HG02588 (cell line): Measurements from ENCODE around the gene RIC8A.
A peak's percentile ranks its signal among the peaks of the same experiment; 100 is the strongest.
"Not testable (repeated sequence)": the region's sequence is repeated elsewhere in the genome, so short reads cannot be mapped to it uniquely, and the experiment has no call there.

Experiments used
- ATAC-seq: cut with Tn5 transposase; IDR thresholded peaks from one replicate; pipeline ENCODE4 v1.9.1; 2021; ENCODE audit warnings: mild to moderate bottlenecking, moderate library complexity; ENCODE audit not compliant: unreplicated experiment

RIC8A gene

DNA sequence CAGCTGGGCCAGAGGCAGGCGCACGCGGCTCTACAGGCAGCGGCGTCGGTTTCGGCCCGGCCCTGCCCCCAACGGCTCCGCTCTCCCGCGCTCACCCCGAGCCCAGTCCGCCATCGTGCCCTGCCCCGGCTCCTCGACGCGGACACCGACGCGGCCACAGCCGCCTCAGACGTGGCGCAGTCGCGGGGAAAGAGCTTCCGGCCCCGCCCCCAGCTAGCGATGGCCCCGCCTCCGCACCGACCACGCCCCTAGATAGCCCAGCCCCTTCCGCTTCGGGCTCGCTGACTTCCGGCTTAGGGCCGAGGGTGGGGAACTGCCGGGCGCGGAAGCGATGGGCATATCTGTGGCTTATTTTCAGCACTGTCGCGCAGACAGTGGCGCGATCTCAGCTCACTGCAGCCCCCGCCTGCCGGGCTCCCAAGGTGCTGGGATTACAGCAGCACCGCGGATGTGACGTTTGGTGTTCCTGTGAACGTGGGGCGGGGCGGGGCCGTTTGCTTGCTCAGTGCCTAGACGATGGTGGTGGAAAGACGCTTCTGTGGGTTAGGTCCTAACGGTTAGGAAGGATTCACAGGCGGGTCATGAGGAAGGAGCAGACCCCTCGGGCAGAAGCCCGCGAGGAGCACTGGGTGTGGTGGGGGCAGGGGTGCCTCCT lies at the start of gene RIC8A, which contains the start of gene BET1L:
Gene RIC8A (plus strand): TSS at position 501 of the 655 bp plus-strand sequence. CDS start 1,147 bp downstream, outside the sequence.
Gene BET1L (minus strand): TSS at position 192 of the 655 bp plus-strand sequence. CDS start 78 bp downstream, at position 114.
- peak; percentile 68 for ATAC-seq

DNA sequence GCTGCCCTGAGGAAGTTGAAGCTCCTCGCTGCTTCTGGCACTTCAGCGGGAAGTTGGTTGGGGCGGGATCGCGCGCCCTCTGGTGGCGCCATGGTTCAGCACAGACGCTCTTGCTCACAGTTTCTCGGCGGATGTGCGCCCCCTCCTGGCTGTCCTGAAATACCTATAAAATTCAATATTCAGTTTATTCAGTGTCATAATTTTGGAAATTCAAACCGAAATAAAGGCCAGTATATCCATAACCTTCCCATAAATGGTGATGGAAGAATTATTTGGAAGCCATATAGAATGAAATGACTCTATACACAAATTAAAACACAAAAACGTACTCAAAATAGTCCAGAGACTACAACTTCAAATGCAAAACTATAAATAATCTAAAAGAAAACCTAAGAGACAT lies 27.3 kb upstream of the RIC8A start:
- ATAC-seq: not testable (repeated sequence)

GRCh38 chr11:189200-189783 lies 18.2 kb upstream of the RIC8A start:
- ATAC-seq: not testable (repeated sequence)

DNA sequence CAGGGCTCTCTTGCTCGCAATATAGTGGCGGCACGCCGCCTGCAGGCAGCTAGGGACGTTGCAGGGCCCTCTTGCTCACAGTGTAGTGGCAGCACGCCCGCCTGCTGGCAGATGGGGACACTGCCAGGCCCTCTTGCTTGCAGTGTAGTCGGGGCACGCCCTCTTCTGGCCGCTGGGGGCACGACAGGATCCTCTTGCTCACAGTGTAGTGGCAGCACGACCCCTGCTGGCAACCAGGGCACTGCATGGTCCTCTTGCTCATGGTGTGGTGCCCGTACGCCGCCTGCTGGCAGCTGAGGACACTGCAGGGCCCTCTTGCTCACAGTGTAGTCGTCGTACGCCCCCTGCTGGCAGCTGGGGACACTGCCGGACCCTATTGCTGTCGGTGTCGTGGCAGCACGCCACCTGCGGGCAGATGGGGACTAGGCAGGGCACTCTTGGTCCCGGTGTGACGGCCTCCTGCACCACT lies 17.6 kb upstream of the RIC8A start:
- peak; percentile 67 for ATAC-seq

DNA sequence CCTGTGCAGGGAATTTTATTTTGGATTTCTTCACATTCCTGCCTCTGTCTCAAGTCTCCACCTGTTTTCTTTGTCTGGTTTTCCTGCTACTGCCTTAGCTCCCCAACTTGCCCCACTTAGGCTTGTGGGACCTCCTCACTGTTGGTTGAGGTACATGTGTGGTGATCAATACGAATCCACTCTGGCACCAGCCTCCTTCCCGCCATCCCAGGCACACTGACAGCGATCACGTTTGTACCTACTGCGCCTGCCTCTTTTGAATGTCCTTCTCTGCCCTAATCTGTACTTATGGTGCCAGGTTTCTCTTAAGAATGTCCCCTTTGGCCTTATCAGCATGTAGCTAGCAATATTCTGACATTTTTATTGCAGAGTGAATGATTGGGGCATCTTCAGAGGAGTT lies 17.0 kb upstream of the RIC8A start:
- not testable (repeated sequence) for ATAC-seq

DNA sequence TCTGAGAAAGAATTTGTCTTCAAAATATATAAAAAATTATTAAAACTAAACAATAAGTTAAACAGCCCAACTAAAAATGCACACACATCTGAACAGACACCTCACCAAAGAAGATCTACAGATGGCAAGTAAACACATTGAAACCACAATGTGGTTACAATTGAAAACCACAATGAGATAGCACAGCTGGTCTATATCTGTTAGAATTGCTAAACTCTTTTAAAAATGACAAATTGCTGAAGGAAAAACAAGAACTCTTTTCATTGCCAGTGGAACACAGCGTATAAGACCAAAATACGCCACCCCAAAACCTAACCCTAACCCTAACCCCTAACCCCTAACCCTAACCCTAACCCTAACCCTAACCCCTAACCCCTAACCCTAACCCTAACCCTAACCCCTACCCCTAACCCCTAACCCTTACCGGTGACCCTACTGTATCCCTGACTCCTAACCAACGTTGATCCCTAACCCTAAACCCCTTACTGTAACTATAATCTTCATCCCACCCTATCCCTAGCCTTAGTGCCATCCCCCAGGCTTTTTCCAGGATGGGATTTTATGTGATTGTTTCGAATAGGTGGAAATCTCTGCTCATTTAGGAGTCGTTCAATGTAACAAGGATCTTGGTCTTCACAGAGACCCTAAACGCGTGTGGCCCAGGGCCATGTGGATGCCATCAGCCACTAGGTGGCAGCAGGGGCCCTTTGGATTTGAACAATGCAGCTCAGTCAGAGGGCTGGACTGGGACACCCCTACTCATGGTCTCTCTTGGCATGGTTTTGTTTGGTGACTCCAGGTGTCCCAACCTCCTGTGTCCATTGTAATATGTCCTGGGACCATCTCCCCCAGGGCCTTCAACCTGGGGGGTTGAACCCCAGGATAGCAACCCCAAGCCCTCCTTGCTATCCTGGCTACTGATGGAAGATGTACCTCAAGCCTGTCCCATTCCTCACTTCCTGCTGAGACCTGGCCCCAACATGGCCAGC lies 15.7 kb upstream of the RIC8A start:
- not testable (repeated sequence) for ATAC-seq

GRCh38 chr11:192674-193128 lies 14.8 kb upstream of the RIC8A start, which contains the start of gene SCGB1C1:
SCGB1C1 (plus strand) TSS chr11:193078; CDS start chr11:193100, 22 bp downstream.
- ATAC-seq: not testable (repeated sequence)

- ATAC-seq: not testable (repeated sequence)
Measured at GRCh38 chr11:193481-193880, 14.0 kb upstream of the RIC8A start.

- no peak for ATAC-seq
Measured at GRCh38 chr11:196786-197731, 10.4 kb upstream of the RIC8A start.

DNA sequence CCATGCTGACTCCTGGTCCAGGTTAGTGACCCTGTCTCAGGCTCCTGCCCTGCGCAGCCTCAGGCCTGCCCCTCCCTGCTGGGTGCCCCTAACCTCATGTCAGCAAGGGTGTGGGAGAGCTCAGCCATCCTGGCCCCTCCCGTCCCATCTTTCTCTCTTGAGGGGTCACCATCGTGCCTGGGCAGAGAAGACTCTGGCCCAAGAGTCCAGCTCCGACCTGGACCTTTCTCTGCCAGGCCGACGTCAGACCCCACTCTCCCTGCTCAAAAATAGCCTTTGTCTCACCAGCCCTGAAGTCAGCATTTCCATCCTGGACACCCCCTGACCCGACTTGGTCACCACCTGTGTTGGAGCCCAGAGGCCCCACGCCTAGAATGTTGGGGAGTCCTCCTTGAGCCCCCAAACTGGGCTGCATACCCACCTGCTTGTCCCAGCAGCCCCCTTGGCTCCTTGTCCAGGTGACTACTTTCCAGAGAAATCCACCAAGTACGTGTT lies 9.7 kb upstream of the RIC8A start:
- ATAC-seq: no peak

DNA sequence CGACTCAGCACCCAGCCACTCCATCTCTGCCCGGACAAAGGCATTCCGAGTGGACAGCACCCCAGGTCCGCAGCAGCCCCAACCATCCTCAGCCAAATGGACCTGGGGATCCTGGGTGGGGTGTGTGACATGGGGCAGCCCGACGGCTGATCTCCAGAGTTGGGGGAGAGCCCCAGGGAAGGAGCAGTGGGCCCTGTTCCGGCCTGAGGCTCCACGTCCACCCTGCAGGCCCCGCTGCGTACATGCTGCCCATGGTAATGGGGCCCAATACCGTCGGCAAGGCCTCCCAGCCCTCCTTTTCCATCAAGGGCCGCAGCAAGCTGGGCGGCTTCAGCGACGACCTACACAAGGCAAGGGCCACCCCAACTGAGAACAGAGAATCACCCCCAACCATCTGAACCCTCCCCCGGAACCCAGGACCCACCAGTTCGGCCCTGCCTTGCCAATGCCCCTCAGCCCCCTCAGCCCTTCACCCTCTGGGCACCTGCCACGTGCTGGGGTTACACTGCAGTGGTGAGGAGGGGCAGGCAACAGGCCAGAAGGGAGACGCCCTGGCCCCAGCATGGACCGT lies 9.2 kb upstream of the RIC8A start:
- no peak for ATAC-seq

DNA sequence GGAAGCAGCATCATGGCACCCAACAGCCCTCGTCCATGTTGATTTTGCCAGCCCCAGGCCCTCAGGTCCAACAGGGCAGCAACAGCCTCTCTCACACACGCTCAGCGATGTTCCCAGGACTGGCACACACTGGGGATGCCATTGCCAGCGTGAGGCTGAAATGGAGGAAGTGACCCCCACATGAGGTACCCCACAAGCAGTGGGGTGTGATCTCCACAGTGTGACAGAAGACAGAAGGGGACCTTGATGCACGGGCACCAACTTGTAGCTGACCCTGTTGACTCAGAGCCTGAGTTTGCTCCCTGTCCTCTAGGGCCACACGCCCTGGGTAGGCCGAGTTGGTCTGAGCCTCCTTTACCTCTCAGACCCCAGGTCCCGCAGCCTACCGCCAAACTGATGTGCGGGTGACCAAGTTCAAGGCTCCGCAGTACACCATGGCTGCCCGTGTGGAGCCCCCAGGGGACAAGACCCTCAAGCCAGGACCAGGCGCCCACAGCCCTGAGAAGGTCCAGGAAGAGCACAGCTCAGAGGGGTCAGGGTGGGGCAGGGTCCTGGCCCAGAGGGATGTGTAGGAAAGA lies 8.4 kb upstream of the RIC8A start:
- no peak for ATAC-seq

- no peak for ATAC-seq
Measured at GRCh38 chr11:199782-200181, 7.7 kb upstream of the RIC8A start.

DNA sequence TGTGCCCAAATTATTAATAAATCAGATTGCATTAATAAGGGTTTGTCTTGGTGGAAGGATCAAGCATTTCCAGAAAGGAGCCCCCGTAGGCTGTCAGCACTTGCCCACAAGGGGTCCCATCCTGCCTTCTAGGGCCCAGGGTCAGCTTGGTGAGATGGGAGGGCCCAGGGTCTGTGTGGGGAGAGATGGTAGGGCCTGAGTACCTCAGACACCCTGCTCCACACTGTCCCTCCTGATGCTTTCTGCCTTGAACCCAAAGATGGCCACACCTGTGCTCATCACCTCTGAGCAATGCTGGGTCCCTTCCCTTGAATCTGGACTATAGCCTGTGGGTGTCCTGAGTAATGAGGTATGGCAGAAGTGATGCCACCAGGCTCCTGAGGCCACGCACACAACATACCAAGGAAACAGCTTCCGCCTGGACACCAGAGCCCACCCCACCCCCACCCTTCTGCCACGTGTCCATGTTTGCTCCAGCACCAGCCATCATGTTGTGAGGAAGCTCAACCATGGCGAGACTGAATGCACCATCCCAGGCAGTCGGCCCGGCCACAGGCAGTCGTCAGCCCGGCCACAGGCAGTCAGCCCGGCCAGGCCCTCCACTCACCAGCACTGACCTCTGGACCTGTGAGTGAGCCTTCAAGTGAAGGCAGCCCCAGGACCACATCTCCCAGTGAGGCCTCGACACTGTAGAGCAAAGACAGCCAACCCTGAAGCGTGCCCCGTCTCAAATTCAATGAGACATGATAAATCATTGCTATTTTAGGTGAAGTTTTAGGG lies 7.1 kb upstream of the RIC8A start:
- no peak for ATAC-seq

DNA sequence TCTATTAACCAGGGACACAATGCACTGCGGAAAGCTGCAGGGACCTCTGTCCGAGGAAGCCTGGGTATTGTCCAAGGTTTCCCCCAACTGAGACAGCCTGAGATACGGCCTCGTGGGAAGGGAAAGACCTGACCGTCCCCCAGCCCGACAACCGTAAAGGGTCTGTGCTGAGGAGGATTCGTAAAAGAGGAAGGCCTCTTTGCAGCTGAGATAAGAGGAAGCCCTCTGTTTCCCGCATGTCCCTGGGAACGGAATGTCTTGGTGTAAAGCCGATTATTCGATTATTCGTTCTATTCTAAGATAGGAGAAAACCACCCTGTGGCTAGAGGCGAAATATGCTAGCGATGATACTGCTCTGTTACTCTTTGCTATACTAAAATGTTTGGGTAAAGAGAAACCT lies 5.5 kb upstream of the RIC8A start:
- ATAC-seq: no peak

DNA sequence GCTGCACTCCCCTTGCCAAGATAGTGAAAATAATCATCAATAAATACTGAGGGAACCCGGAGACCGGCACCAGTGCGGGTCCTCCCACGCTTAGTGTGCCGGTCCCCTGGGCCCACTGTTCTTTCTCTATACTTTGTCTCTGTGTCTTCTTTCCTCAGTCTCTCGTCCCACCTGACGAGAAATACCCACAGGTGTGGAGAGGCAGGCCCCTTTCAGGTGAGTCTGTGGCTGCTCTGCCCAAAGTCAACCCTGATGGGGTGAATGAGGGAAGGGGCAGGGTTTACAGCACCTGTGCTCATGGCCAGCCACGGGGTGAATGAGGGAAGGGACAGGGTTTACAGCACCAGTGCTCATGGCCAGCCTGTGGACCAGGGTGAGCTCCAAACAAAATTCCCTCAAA lies 5.0 kb upstream of the RIC8A start:
- no peak for ATAC-seq

DNA sequence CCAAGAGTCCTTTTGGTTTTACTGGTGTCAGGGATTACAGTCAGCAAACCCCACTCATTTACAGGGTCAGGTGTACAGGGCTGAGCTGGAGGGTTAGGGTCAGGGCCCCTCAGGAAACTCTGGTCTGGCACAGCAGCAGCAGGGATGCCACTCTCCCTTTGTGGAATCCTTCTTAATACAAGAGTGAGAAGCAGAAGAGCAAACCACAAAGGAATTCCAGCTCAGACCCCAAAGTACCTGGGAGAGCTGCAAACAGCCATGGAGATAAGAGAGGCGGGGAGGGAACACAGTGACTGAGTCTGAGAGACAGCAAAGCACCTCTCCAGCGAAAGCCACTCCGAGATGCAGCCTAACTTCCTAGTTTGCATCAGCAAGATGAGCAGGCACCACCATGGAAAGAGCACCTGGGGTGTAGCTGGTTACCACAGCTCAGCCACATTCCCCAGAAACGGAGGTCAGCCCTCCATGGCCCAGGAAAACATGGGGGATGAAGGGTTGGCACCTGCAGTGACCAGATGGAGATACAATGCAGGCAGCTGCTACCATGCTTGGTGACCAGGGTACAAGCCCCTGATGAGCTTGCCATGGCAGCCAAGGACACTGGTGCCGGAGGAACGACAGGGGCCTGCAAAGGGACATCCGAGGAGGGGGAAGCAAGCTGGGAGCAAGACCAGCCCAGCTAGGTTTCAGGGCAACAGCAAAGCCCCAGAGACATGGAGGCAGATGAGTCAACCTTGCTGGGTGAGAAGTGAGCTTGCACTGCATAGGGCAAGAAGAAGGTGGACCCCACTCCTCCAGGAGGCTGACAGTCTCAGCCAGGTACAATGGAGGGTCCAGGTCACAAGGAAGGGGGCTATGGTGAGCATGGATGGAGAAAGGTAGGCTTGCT lies 4.2 kb upstream of the RIC8A start:
- no peak for ATAC-seq
